HL-60 (cell line): ENCODE results near the gene ROR2.

ENCODE experiments used
- DNase-seq, 2 experiments: peaks; one replicate each; pipeline ENCODE4 v3.0.0-alpha.2; 2010 to 2020; ENCODE audit warnings: low read depth in 1 of 2, low spot score in 1 of 2
- H3K27ac ChIP-seq: fragments of 250-450 bp; sonication (Bioruptor Pico); replicated peaks from 2 replicates; pipeline ENCODE4 v1.5.1; 2020; ENCODE audit warnings: mild to moderate bottlenecking, moderate library complexity
- H3K27me3 ChIP-seq: fragments of 250-450 bp; sonication (Bioruptor Pico); 2 replicates; pipeline ENCODE4 v1.5.1; 2021; ENCODE audit warnings: mild to moderate bottlenecking, moderate library complexity; ENCODE audit not compliant: insufficient read depth, poor library complexity, severe bottlenecking
- H3K4me3 ChIP-seq: replicated peaks from 2 replicates; pipeline ENCODE4 v1.5.1; 2011; ENCODE audit warnings: mild to moderate bottlenecking, control low read depth, low read length; ENCODE audit not compliant: insufficient read depth
- GABPA ChIP-seq: IDR thresholded peaks from 2 replicates; pipeline ENCODE4 v1.6.1; 2012; ENCODE audit warnings: low read depth
- POLR2AphosphoS5 ChIP-seq: IDR thresholded peaks from 2 replicates; pipeline ENCODE4 v1.6.1; 2012; ENCODE audit warnings: low read depth
- SPI1 ChIP-seq: IDR thresholded peaks from 2 replicates; pipeline ENCODE4 v1.6.1; 2012; ENCODE audit warnings: low read depth, mild to moderate bottlenecking, borderline replicate concordance
- TF ChIP-seq, protein P1 (sequence below): IDR thresholded peaks from one replicate; pipeline ENCODE4 v1.5.1; 2011; ENCODE audit warnings: low read length, control low read depth, inconsistent platforms; ENCODE audit not compliant: insufficient read depth
- TF ChIP-seq, protein P2 (sequence below): IDR thresholded peaks from 2 replicates; pipeline ENCODE4 v1.6.1; 2012; ENCODE audit warnings: low read depth; ENCODE audit not compliant: insufficient replicate concordance

ROR2 gene

GRCh38 chr9:91935805-91936514 is 14.1 kb downstream of the ROR2 start:
- H3K4me3 ChIP-seq = no peak overlapping the region
- DNase-seq = no peak
- TF ChIP-seq GABPA = no peak
- TF ChIP-seq SPI1 = no peak
- TF ChIP-seq, protein P1, sequence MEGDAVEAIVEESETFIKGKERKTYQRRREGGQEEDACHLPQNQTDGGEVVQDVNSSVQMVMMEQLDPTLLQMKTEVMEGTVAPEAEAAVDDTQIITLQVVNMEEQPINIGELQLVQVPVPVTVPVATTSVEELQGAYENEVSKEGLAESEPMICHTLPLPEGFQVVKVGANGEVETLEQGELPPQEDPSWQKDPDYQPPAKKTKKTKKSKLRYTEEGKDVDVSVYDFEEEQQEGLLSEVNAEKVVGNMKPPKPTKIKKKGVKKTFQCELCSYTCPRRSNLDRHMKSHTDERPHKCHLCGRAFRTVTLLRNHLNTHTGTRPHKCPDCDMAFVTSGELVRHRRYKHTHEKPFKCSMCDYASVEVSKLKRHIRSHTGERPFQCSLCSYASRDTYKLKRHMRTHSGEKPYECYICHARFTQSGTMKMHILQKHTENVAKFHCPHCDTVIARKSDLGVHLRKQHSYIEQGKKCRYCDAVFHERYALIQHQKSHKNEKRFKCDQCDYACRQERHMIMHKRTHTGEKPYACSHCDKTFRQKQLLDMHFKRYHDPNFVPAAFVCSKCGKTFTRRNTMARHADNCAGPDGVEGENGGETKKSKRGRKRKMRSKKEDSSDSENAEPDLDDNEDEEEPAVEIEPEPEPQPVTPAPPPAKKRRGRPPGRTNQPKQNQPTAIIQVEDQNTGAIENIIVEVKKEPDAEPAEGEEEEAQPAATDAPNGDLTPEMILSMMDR = no peak
- TF ChIP-seq, protein P2, sequence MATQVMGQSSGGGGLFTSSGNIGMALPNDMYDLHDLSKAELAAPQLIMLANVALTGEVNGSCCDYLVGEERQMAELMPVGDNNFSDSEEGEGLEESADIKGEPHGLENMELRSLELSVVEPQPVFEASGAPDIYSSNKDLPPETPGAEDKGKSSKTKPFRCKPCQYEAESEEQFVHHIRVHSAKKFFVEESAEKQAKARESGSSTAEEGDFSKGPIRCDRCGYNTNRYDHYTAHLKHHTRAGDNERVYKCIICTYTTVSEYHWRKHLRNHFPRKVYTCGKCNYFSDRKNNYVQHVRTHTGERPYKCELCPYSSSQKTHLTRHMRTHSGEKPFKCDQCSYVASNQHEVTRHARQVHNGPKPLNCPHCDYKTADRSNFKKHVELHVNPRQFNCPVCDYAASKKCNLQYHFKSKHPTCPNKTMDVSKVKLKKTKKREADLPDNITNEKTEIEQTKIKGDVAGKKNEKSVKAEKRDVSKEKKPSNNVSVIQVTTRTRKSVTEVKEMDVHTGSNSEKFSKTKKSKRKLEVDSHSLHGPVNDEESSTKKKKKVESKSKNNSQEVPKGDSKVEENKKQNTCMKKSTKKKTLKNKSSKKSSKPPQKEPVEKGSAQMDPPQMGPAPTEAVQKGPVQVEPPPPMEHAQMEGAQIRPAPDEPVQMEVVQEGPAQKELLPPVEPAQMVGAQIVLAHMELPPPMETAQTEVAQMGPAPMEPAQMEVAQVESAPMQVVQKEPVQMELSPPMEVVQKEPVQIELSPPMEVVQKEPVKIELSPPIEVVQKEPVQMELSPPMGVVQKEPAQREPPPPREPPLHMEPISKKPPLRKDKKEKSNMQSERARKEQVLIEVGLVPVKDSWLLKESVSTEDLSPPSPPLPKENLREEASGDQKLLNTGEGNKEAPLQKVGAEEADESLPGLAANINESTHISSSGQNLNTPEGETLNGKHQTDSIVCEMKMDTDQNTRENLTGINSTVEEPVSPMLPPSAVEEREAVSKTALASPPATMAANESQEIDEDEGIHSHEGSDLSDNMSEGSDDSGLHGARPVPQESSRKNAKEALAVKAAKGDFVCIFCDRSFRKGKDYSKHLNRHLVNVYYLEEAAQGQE = no peak
- no peak for TF ChIP-seq POLR2AphosphoS5
- H3K27ac ChIP-seq = no peak overlapping the region
- H3K27me3 ChIP-seq = no peaks in the 10 kb centered on the region

DNA sequence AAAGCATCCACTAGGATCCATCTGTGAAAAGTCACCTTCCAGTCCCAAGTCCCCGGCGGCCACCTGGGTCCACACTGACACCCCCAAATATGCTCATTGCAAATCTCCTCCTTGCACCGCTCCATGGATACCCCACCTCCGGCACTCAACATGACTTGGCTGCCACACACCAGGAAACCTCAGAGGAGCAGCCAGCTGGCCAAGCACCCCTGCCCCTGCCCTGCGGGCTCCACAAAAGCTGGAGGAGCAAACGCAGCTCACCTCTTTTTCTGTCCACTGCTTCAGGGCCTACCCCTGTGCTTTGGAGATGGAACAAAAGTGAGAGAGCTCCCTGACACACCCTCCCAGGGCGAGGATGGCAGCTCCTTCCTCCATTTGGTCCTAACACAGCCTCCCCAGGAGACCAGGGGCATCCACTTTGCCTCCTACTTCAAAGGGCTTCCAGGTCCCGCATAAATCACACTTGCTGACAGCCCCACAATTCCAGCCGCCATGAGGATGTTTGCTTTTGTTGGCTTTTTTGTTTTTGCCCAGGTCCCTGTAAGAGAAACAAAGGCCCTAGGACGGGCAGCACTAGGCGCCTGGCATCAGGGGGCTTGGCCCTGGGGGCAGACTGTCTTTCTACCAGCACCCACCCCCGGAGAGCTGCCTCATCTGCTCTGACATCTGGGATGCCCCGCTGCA is 14.8 kb downstream of the ROR2 start:
- DNase-seq = no peak
- TF ChIP-seq, protein P1 = no peak
- no peak for TF ChIP-seq SPI1
- TF ChIP-seq, protein P2 = no peak
- no peak for TF ChIP-seq POLR2AphosphoS5
- TF ChIP-seq GABPA = no peak
- H3K27ac ChIP-seq = no peak overlapping the region
- H3K27me3 ChIP-seq = no peaks in the 10 kb centered on the region
- H3K4me3 ChIP-seq = no peak overlapping the region

DNA sequence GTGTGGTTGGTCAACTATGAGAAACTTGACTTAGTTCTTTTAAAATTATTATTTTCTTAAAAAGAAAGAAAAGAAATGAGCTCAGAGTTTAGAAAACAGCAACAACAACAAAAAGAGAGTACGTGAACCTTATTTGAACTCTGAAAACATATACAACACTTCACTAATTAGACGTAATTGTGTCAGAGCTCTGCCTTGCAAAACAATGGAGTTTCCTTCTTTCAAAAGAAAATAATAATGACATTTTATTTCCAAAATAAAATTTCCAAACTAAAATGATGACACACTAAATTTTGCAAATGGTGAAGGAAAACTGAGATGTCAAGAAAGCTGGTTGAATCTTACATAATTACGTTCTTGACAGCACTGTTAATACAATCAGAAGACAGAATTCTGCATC is 15.4 kb downstream of the ROR2 start:
- TF ChIP-seq POLR2AphosphoS5 = no peak
- TF ChIP-seq, protein P1 = no peak
- TF ChIP-seq GABPA = no peak
- TF ChIP-seq SPI1 = no peak
- TF ChIP-seq, protein P2 = no peak
- H3K27ac ChIP-seq = no peak overlapping the region
- no peak for DNase-seq
- H3K4me3 ChIP-seq = no peak overlapping the region
- no peaks in the 10 kb centered on the region for H3K27me3 ChIP-seq
